SU-DHL-6 (cell line): ENCODE measurements around the gene LLCFC1.

ENCODE experiments used
- CTCF ChIP-seq: fragments of 200-600 bp; sonication (generic); IDR thresholded peaks from one replicate; pipeline ENCODE4 v1.5.1; 2017; ENCODE audit warnings: antibody characterized with exemption, mild to moderate bottlenecking, low read length, moderate library complexity; ENCODE audit not compliant: insufficient read depth, poor library complexity, severe bottlenecking
- EZH2phosphoT487 ChIP-seq: fragments of 200-600 bp; sonication (generic), shearing (Covaris generic); conservative IDR thresholded peaks from 2 replicates; pipeline ENCODE4 v1.6.1; 2018; ENCODE audit warnings: mild to moderate bottlenecking, antibody characterized with exemption, low read length, moderate library complexity, mixed read lengths

- TF ChIP-seq CTCF (no peak), EZH2phosphoT487 (no peak)
Observed at GRCh38 chr7:142954680-142955268, 15.5 kb downstream of the LLCFC1 start.
